HCT116 (cell line): ENCODE data around the gene ENOX1.

Experiments used
- CEBPB ChIP-seq: IDR thresholded peaks from 2 replicates; pipeline ENCODE4 v1.6.1; 2012; ENCODE audit warnings: low read depth
- JUND ChIP-seq: IDR thresholded peaks from 2 replicates; pipeline ENCODE4 v1.6.1; 2012
- POLR2AphosphoS5 ChIP-seq: IDR thresholded peaks from 2 replicates; pipeline ENCODE4 v1.6.1; 2011; ENCODE audit warnings: mild to moderate bottlenecking, low read depth, low read length, moderate library complexity
- RAD21 ChIP-seq: IDR thresholded peaks from 2 replicates; pipeline ENCODE4 v1.6.1; 2012; ENCODE audit warnings: low read depth, mild to moderate bottlenecking
- SIN3A ChIP-seq: IDR thresholded peaks from 2 replicates; pipeline ENCODE4 v1.6.1; 2012; ENCODE audit warnings: low read depth
- SP1 ChIP-seq: IDR thresholded peaks from 2 replicates; pipeline ENCODE4 v1.6.1; 2012; ENCODE audit warnings: low read depth
- TCF7L2 ChIP-seq: IDR thresholded peaks from 2 replicates; pipeline ENCODE4 v1.7.0; 2011; ENCODE audit warnings: borderline replicate concordance, inconsistent platforms; ENCODE audit not compliant: insufficient read depth, insufficient read length; ENCODE audit errors: extremely low read depth
- YY1 ChIP-seq: IDR thresholded peaks from 2 replicates; pipeline ENCODE4 v1.6.1; 2011; ENCODE audit warnings: low read length, low read depth, moderate library complexity, mild to moderate bottlenecking; ENCODE audit not compliant: insufficient replicate concordance; ENCODE audit errors: extremely low read depth
- ZFX ChIP-seq: fragments of 450-650 bp; IDR thresholded peaks from 2 replicates; pipeline ENCODE4 v1.6.1; 2017
- ZNF274 ChIP-seq: fragments of 200-500 bp; sonication (Bioruptor generic); IDR thresholded peaks from 2 replicates; pipeline ENCODE4 v1.6.1; 2014; ENCODE audit warnings: mild to moderate bottlenecking, low read depth, low read length, inconsistent platforms
- TF ChIP-seq, protein P1 (sequence below), 3 experiments: fragments of 200-600 bp in 1 of 3; sonication (generic) in 1 of 3; IDR thresholded peaks in 2 of 3; conservative IDR thresholded peaks in 1 of 3; 2 replicates each; pipeline ENCODE4 v1.5.1; 2012 to 2017; ENCODE audit warnings: low read depth in 2 of 3, low read length in 2 of 3, antibody characterized with exemption in 1 of 3, borderline replicate concordance in 1 of 3, control low read depth in 1 of 3, mild to moderate bottlenecking in 1 of 3, mixed read lengths in 1 of 3, mixed run types in 1 of 3, moderate library complexity in 1 of 3; ENCODE audit not compliant: insufficient read depth in 1 of 3
- TF ChIP-seq, protein P2 (sequence below): IDR thresholded peaks from 2 replicates; pipeline ENCODE4 v1.6.1; 2012; ENCODE audit warnings: low read depth

DNA sequence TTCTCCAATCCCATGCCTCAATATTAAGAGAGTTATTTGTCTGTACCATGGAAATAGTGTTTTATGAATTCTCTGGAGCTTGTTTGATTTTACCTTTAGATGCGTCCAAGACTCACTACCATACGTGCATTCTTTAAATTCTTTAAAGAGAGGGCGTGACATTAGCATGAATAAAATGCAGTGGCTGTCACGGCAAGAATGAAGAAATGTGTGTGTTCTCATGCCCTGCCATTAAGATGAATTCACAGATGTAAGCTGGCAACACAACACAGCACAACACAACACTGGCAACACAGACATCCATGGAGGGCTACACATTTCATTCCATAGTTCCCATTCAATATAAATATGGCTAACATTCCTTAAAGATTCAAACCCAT lies 213.4 kb downstream of the ENOX1 start:
- TF ChIP-seq, protein P1, sequence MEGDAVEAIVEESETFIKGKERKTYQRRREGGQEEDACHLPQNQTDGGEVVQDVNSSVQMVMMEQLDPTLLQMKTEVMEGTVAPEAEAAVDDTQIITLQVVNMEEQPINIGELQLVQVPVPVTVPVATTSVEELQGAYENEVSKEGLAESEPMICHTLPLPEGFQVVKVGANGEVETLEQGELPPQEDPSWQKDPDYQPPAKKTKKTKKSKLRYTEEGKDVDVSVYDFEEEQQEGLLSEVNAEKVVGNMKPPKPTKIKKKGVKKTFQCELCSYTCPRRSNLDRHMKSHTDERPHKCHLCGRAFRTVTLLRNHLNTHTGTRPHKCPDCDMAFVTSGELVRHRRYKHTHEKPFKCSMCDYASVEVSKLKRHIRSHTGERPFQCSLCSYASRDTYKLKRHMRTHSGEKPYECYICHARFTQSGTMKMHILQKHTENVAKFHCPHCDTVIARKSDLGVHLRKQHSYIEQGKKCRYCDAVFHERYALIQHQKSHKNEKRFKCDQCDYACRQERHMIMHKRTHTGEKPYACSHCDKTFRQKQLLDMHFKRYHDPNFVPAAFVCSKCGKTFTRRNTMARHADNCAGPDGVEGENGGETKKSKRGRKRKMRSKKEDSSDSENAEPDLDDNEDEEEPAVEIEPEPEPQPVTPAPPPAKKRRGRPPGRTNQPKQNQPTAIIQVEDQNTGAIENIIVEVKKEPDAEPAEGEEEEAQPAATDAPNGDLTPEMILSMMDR (IDR thresholded peaks at IDR 0.05 in 2 of 3, conservative IDR thresholded peaks at IDR 0.05 in 1 of 3; ENCODE audit: borderline replicate concordance in 1 of 3, insufficient read depth in 1 of 3, low read depth in 2 of 3, low read length in 2 of 3): no peak
- TF ChIP-seq POLR2AphosphoS5 (no peak), SP1 (no peak), JUND (no peak), ZNF274 (no peak), SIN3A (no peak), YY1 (no peak), CEBPB (no peak), ZFX (no peak), TCF7L2 (no peak), RAD21 (no peak)
- TF ChIP-seq, protein P2, sequence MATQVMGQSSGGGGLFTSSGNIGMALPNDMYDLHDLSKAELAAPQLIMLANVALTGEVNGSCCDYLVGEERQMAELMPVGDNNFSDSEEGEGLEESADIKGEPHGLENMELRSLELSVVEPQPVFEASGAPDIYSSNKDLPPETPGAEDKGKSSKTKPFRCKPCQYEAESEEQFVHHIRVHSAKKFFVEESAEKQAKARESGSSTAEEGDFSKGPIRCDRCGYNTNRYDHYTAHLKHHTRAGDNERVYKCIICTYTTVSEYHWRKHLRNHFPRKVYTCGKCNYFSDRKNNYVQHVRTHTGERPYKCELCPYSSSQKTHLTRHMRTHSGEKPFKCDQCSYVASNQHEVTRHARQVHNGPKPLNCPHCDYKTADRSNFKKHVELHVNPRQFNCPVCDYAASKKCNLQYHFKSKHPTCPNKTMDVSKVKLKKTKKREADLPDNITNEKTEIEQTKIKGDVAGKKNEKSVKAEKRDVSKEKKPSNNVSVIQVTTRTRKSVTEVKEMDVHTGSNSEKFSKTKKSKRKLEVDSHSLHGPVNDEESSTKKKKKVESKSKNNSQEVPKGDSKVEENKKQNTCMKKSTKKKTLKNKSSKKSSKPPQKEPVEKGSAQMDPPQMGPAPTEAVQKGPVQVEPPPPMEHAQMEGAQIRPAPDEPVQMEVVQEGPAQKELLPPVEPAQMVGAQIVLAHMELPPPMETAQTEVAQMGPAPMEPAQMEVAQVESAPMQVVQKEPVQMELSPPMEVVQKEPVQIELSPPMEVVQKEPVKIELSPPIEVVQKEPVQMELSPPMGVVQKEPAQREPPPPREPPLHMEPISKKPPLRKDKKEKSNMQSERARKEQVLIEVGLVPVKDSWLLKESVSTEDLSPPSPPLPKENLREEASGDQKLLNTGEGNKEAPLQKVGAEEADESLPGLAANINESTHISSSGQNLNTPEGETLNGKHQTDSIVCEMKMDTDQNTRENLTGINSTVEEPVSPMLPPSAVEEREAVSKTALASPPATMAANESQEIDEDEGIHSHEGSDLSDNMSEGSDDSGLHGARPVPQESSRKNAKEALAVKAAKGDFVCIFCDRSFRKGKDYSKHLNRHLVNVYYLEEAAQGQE: no peak
